Heart right ventricle (tissue), 16 donors: Measurements from ENCODE around the gene CLDN6. TPM values are rescaled to one million over a fixed set of nuclear protein-coding genes. Genes with fewer than 3 reads are reported as not detected.
A peak's percentile ranks its signal among the peaks of the same experiment; 100 is the strongest.

Experiments
- ATAC-seq, 8 donors: fragments of 200-7000 bp; cut with Tn5 transposase; one replicate each; pipeline ENCODE4 v1.9.1; 2020; ENCODE audit warnings: mild to moderate bottlenecking in 8 of 8, moderate library complexity in 8 of 8, moderate number of reproducible peaks in 1 of 8
- DNase-seq, 2 donors: peaks; one replicate each; pipeline ENCODE4 v3.0.0-alpha.2; 2020
- H3K27ac ChIP-seq, 10 donors: fragments of 200-600 bp; sonication (generic) in 2 of 10; one replicate each; pipeline versions ENCODE4 v1.5.0 to v1.8.0; 2020 to 2022; ENCODE audit warnings: mild to moderate bottlenecking in 3 of 10
- H3K27me3 ChIP-seq, 7 donors: fragments of 200-600 bp; one replicate each; pipeline ENCODE4 v1.8.0; 2021 to 2022; ENCODE audit warnings: mild to moderate bottlenecking in 2 of 7
- H3K36me3 ChIP-seq, 9 donors: fragments of 200-600 bp; sonication (generic) in 1 of 9; one replicate each; pipeline versions ENCODE4 v1.5.0 to v1.8.0; 2020 to 2022; ENCODE audit warnings: mild to moderate bottlenecking in 2 of 9
- H3K4me1 ChIP-seq, 9 donors: fragments of 200-600 bp; sonication (generic) in 1 of 9; one replicate each; pipeline versions ENCODE4 v1.5.0 to v1.8.0; 2020 to 2022; ENCODE audit warnings: mild to moderate bottlenecking in 4 of 9
- H3K4me3 ChIP-seq, 10 donors: fragments of 200-600 bp; sonication (generic) in 2 of 10; one replicate each; pipeline versions ENCODE4 v1.5.0 to v1.8.0; 2020 to 2022; ENCODE audit warnings: mild to moderate bottlenecking in 7 of 10, moderate library complexity in 2 of 10
- H3K9me3 ChIP-seq, 11 donors: fragments of 200-600 bp in 10 of 11; sonication (generic) in 2 of 11; one replicate each; pipeline versions ENCODE4 v1.5.0 to v1.8.0; 2013 to 2022; ENCODE audit warnings: mild to moderate bottlenecking in 2 of 11, control low read depth in 1 of 11, moderate library complexity in 1 of 11
- CTCF ChIP-seq, 9 donors: fragments of 200-600 bp; sonication (generic) in 2 of 9; IDR thresholded peaks; one replicate each; pipeline versions ENCODE4 v1.5.0 to v1.8.0; 2021 to 2022; ENCODE audit warnings: antibody characterized with exemption in 9 of 9, mild to moderate bottlenecking in 5 of 9, moderate library complexity in 1 of 9
- WGBS, 2 donors: extraction: QIAGEN DNeasy Blood & Tissue Kit; methylation state at CpG; one replicate each; pipeline ENCODE4 v1.1.7; 2013; ENCODE audit warnings: inconsistent platforms in 1 of 2; 5-methylcytosine and 5-hydroxymethylcytosine counted together
- intact Hi-C, 10 donors: fragments of 100-400 bp; cut with DNase I; formaldehyde crosslinking; loops; one replicate each; pipeline versions ENCODE4 v1.11.1 to v1.14.2; 2022
- polyA plus RNA-seq, 2 donors: library from polyadenylated mRNA; stranded (reverse); fragments of 200-250 nt; gene quantifications; one replicate each; pipeline ENCODE4 v1.2.3, GENCODE V29; 2013
- total RNA-seq, 10 donors: library from RNA; stranded (reverse); fragmentation: NEBNext Ultra II Directional in 3 of 10; extraction: Animal tissue kit (Norgen Biotek cat#: 25700) in 3 of 10; gene quantifications; one replicate each; pipeline versions ENCODE4 v1.2.1 to v1.2.4, GENCODE V29; 2021 to 2023
- donor health status: Arrhythmogenic right ventricular cardiomyopathy.
- donor health status: ischemic (EF 13 %, LVEDD 7.1; RV severe dilation, severe dysfunction).
- donor health status: healthy with polysubstance abuse.
- donor health status: DM: no; HTN: yes; CAD: no.
- donor health status: DM: no; HTN: no; CAD: no.
- donor health status: ischemic (EF 25% LVEDD 6.9; RV normal size, moderate dysfunction).
- donor health status: ischemic (EF 25% LVEDD 5.7; RV mildly dilated, moderate dysfunction).
- donor health status: healthy.
- donor health status: DM: yes; HTN: yes; CAD: no.
- donor health status: Ischemic cardiomyopathy.
- donor health status: ischemic (EF 35%, LVEDD 5.7; RV mildly dilated, moderate dysfunction).
- donor health status: nonischemic (EF 11% LVEDD 7.7; RV severe dilation, severe dysfunction).
- donor health status: DM: yes; HTN: yes; CAD: no.
- donor health status: PGD.
- donor health status: ischemic (EF 29% LVEDD 5.4; RV normal size, mild dysfunction).
- donor health status: nonischemic (EF 23%, LVEDD 6.1; RV moderate dilation, normal function).

The CLDN6 gene
- total and polyA plus RNA-seq, 12 donors: 0.03 to 0.28 TPM; not detected in 10

- peak overlapping the region; percentile 82 to 100 (median 97) for H3K27ac ChIP-seq
- peak in 7 of 9 donors; percentile 28 to 64 (median 46) for TF ChIP-seq CTCF (IDR thresholded peaks at IDR 0.05)
- WGBS, 2 donors: 20% methylated on average over 25 of the region's 25 CpGs
- H3K27me3 ChIP-seq: peaks cover 11 to 24% (median 20%) of the 10 kb centered on the region in 7 donors
- H3K4me1 ChIP-seq: peaks cover 23 to 69% (median 55%) of the 10 kb centered on the region in 9 donors
- ATAC-seq (peak; percentile 35 to 65 (median 54)), DNase-seq (peak; percentile 80 to 87)
- peak overlapping the region; percentile 47 to 87 (median 74) for H3K4me3 ChIP-seq
- peaks cover 0 to 13% (median 10%) of the 10 kb centered on the region in 9 donors for H3K36me3 ChIP-seq
- intact Hi-C loops: no loop called here
- H3K9me3 ChIP-seq: no peaks in the 10 kb centered on the region
These were observed 3.6 kb upstream of the CLDN6 start for GRCh38 chr16:3021449-3022207.

- peak; percentile 77 to 85 for DNase-seq
- Histone ChIP-seq H3K9me3 (no peaks in the 10 kb centered on the region), H3K27me3 (peaks cover 11 to 31% (median 20%) of the 10 kb centered on the region in 7 donors), H3K36me3 (peaks cover 0 to 5% (median 3%) of the 10 kb centered on the region in 9 donors), H3K4me1 (peaks cover 23 to 69% (median 55%) of the 10 kb centered on the region in 9 donors), H3K27ac (peak overlapping the region; percentile 82 to 100 (median 97)), H3K4me3 (peak overlapping the region; percentile 47 to 87 (median 74))
- peak; percentile 31 to 56 (median 41) for ATAC-seq
- WGBS, 2 donors: 1% methylated on average over 53 to 57 of the region's 57 CpGs
- TF ChIP-seq CTCF (IDR thresholded peaks at IDR 0.05): no peak
- intact Hi-C loops: no loop called here
These were observed 2.8 kb upstream of the CLDN6 start for GRCh38 chr16:3020604-3021448.

DNA sequence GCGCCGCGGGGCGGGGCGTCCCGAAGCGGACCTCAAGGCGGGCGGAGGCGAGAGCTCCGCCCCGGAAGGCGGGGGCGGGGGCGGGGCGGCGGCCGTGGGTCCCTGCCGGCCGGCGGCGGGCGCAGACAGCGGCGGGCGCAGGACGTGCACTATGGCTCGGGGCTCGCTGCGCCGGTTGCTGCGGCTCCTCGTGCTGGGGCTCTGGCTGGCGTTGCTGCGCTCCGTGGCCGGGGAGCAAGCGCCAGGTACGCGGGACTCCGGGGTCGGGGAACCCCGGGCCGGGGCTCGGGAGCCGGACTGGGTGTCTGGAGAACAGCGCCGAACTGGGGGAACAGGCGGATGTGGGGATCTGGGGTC lies 2.2 kb upstream of the CLDN6 start, which contains the start of gene TNFRSF12A:
Gene TNFRSF12A, plus strand, starts transcription at position 122 of the 357 bp plus-strand sequence. Its CDS starts 30 bp downstream, at position 152.
- Histone ChIP-seq H3K4me1 (peaks cover 23 to 67% (median 55%) of the 10 kb centered on the region in 9 donors), H3K9me3 (no peaks in the 10 kb centered on the region), H3K36me3 (no peaks in the 10 kb centered on the region), H3K27me3 (peaks cover 11 to 34% (median 20%) of the 10 kb centered on the region in 7 donors), H3K27ac (peak within 1 kb of the TSS; percentile 82 to 100 (median 97)), H3K4me3 (peak within 1 kb of the TSS; percentile 47 to 87 (median 74))
- peak in 7 of 8 donors; percentile 9 to 48 (median 28) for ATAC-seq
- WGBS, 2 donors: 0 to 1% methylated on average over 41 to 48 of the region's 49 CpGs
- intact Hi-C loops: no loop called here
- TF ChIP-seq CTCF (IDR thresholded peaks at IDR 0.05): peak in 2 of 9 donors; percentile 25 to 26
- DNase-seq: peak; percentile 74 to 80
